ENCODE data around the gene LIPA.
"Not testable (repeated sequence)": the region's sequence is repeated elsewhere in the genome, so short reads cannot be mapped to it uniquely, and the experiment has no call there.

Gene LIPA

GRCh38 chr10:89207181-89207800 lies 44.3 kb downstream of the LIPA start, which contains the start of gene CH25H:
TSS of gene CH25H (minus strand) at chr10:89207317. CDS start at chr10:89207292, 25 bp downstream.
- DNase-seq, result peak in 3 of 5 experiments; percentile 17 to 59 (median 18)

DNA sequence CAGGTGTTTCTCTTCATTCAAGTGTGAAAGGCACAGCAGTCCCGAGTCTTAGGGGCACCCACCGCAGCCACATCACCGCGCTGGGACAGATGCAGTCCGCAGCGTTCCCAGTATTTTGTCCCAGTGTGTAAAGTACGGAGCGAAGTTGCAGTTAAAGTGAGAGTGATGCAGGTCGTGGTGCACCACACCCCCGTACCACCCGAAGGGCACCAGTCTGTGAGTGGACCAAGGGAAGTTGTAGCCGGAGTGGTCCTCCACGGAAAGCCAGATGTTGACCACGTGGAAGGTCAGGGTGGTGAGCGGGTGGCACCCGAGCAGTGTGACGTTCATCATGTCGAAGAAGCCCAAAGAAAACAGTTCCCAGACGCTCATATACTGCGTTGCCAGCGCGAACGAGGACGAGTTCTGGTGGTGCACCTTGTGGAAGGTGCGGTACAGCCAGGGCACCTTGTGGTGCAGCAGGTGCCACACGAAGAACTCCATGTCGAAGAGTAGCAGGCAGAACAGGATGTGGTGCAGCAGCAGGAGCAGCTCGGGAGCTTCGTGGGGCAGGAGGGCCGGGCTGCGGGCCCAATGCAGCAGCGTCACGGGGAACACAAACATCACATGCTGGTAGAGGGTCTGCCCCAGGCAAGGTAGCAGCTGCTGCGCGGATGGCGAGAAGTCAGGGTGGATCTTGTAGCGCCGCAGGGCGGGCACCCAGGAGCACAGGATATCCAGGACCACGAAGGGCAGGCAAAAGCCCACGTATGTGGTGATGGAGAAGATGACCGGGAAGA lies 45.0 kb downstream of the LIPA start:
- peak in 4 of 5 experiments; percentile 11 to 71 (median 48) for DNase-seq

DNA sequence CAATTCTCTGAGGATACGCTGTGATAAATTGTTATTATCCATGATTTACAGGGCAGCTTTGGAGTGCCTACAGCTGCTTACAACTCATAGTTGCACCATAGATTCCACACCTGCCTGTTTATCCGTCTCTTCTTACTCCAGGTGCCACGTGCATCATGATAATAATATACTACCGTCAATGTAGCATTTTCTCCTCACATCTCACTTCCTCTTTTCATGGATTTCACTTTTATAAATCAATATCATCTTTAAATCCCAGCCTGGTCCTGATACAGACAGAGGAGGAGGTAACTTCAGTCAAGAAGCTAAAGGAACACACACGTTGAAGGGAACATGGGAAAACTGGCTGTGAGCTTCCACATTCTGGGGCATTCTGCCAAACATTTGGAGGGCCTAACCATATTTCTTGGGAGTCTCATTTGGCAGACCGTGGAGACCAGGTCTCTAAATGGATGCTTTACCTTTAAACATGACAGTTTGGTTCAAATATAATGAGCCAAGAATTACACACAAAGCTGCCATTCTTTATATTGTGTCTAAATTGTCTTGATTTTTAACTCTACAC lies 46.9 kb downstream of the LIPA start:
- DNase-seq, result no peak

DNA sequence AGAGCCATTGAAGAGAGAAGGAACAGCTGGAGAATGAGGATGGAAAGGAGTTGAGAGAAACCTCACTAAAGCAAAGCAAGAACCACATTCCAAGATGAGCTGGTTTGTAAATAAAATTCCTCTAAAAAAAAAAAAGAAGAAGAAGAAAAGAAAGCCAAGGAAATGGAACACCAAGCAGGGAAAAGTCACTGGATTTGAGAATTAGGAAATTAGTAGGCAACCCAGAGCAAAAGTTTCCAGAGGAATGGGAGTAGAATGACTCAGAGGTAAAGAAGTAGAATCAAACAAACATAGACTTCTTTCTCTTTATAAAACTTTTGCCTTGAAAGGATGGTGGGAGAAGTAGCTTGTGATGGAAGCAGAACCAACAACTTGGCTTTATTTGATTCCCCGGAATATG lies 48.3 kb downstream of the LIPA start:
- no peak for DNase-seq

- DNase-seq, result no peak
These were observed 49.5 kb downstream of the LIPA start for GRCh38 chr10:89202033-89202425.

DNA sequence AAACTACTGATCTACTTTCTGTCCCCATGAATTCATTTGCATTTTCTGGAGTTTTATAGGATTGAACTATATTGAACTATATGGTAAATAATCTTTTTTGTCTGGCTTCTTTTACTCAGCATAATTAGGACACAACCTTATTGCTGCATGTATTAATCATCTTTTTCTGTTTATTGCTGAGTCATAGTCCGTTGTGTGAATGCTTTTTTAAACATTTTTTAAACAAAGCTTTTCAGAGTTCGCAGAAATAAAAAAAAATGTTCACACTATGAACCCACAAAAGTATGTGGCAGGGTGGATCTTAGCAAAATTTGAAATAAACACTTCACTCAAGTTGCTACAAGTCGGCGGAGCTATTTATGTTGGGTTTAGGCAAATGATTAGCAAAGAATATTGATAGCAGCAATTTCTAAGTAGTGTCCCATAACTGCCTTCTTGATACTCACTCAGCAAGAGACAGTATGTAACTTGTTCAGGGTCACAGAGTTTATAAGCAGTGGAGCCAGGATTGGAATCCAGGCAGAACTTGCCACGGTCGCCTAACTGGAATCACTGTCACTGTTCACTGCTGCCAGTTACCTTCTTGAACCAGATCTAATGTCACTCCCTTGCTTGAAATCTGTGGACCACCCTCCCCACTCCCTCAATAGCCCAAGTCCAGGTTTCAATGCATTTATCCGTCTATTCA lies 50.1 kb downstream of the LIPA start:
- DNase-seq, result no peak

GRCh38 chr10:89197473-89197872 lies 54.1 kb downstream of the LIPA start:
- no peak for DNase-seq

- not testable (repeated sequence) for DNase-seq
These were observed 60.3 kb downstream of the LIPA start for GRCh38 chr10:89191301-89191700.

- no peak for DNase-seq
These were observed 62.3 kb downstream of the LIPA start for GRCh38 chr10:89189211-89189734.

GRCh38 chr10:89185658-89186057 lies 65.9 kb downstream of the LIPA start:
- DNase-seq, result no peak

DNA sequence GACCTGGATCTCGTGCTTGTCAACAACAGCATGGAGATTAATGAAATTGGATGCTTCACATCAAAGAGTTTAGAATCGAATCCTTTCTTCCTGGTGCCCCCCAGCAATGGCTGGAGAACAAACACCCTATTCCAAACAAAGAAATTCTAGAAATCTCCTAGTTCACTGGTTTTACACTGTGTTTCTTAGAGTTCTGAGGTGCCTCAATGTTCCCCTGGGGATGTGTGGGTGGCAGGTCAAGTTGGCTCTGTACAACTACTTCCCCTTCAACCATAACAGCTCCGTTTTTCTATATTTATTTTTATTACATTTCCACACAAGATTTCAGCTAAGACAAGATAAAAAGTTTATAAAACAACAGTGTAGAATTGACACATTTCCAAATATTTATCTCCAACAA lies 66.9 kb downstream of the LIPA start:
- DNase-seq, result no peak

DNA sequence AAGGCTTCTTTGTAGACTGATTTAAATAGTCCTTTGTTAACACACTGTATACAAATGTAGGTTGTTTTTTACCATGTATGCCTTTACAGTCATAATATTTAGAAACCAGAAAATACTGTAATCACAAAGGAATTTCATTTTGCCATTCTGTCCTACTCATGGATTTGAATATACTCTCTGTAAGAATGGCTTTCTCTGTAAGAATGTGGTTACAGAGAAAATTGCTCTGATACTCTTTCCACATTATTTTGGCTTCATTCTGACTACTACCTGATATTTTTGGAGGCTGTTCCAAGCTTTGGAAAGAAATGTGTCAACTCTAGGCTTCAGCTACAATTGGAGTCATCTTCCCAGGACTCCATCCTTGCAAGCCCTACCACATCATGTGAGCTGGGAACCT lies 68.0 kb downstream of the LIPA start:
- DNase-seq, result no peak

GRCh38 chr10:89182894-89183293 lies 68.7 kb downstream of the LIPA start:
- DNase-seq, result no peak

DNA sequence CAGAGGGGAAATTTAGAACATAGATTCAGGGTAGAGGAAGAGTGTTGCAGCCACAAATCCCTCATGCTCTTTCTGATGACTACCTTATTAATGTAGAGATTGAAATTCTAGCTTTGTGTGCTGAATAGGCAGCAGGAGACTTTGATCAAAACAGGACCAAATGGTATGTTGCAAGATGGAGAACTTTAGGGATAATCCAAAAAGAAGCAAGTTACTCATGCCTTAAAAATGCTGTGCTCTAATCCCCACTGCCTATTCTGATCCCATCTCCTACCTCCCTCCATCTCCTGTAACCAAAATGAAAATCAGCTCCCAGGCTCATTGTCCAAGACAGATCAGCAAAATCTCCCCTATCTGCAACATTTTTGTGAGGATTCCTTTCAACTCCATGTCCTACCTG lies 75.8 kb downstream of the LIPA start:
- no peak for DNase-seq

DNA sequence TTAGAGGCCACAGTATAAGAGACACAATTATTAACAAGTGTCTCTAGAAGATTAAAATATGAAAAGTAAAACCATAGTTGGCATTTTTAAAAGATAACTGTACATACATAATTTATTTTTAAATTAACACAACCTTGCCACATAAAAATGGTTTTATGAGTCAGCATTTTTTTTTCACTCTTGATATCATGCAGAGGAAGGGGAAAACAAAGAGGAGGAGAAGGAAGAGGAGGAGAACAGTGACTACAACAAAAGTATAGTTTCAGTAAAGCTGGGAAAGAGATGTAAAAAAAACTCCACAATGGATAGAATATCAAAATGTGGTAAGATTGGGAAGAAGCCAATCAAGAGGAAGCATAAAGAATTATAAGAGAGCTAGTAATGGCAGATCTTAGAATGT lies 78.5 kb downstream of the LIPA start:
- no peak for DNase-seq

DNA sequence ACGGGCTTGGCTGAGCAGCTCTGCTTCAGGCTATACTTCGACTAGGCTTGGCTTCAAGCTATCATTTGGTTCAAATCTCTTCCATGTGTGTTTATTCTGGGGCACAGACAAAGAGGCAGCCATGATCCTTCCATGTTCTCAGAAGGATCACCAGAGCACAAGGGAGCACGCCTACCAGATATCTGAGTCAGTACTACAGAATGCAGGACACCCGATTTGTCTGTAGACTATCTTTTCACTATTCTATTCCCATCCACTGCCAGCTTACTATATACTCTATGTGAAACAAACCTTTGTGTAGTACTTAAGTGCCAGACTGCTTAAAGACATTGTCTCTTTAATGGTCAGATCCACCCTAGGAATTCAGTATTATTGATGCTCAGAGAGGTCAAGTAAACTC lies 79.6 kb downstream of the LIPA start:
- no peak for DNase-seq

- no peak for DNase-seq
These were observed 80.2 kb downstream of the LIPA start for GRCh38 chr10:89171263-89171872.

DNA sequence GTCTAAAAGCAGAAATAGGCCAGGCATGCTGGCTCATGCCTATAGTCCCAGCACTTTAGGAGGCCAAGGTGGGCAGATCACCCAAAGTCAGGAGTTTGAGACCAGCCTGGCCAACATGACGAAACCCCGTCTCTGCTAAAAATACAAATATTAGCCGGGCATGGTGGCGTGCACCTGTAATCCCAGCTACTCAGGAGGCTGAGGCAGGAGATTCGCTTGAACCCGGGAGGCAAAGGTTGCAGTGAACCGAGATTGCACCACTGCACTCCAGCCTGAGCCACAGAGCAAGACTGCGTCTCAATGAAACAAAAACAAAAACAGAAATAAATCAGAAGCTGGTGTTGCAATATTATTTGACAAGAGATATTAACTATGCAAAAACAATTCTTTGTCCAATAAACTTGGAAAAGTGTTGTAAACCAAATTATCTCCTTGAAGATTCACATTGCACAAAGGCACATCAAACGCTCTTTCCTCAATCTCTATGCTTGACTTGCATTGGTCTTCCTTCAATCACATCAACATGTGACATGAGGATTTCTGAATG lies 83.1 kb downstream of the LIPA start:
- not testable (repeated sequence) for DNase-seq

GRCh38 chr10:89167915-89168314 lies 83.7 kb downstream of the LIPA start:
- DNase-seq, result no peak

DNA sequence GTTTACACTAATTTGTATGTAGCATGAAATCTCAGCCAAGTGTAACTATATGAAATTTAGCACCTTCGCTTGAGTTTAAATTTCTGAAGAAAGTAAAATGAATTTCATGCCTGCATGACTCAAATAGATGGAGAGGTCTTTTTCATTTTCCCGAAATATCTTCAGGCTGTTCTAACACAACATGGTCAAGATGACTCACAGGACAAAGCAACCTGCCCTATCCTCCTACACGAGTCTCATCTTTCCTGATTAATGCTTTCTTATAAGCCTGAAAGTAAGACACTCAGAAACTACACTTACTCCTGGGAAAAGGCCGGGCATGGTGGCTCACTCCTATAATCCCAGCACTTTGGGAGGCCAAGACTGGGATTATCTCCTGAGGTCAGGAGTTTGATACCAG lies 85.7 kb downstream of the LIPA start:
- no peak for DNase-seq

DNA sequence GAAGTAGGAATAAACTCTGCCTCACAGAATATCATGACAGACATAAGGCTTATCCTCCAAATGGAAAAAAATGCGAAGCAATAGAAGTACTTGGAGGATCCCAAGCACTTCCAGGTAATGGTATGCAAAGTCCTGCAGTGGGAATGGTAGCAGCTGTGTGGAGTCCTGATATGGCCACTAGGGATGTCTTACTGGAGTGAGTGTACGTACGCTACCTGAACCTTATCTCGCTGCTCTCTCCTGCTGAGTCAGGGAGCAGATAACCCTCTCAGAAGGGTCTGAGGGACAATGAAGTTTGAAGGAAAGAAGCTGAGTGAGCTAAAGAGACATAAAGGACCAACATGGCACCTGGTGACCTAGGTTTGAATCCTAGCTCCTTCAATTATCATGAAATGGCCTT lies 86.7 kb downstream of the LIPA start:
- DNase-seq, result no peak

DNA sequence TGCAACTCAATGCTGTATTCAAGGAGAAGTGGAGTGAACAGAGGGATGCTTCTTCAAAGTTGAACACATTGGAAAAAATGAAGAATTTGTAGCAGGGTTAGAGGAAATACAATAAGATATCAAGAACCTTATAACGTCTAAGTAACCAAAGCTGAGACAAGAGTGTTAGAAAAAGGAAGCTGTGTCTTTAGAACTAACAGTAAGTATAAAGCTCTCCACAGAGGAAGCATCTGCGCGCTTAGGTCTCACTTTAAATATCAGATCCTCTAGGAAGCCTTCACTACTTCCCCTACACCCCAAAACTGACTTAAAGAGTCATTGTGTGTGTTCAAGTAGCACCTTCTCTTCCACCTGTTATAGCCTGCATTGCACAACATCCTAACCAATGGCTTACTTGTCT lies 87.5 kb downstream of the LIPA start:
- no peak for DNase-seq

Data from T-helper 2 cell (primary cell).